HG03565 (cell line): ENCODE data around the gene PSMG4.

Experiments
- ATAC-seq: cut with Tn5 transposase; IDR thresholded peaks from one replicate; pipeline ENCODE4 v1.9.1; 2021; ENCODE audit warnings: mild to moderate bottlenecking, moderate library complexity; ENCODE audit not compliant: unreplicated experiment

PSMG4 gene

GRCh38 chr6:3287976-3288707, 29.4 kb downstream of the PSMG4 start:
- ATAC-seq = no peak

GRCh38 chr6:3288711-3289663, 30.2 kb downstream of the PSMG4 start:
- no peak for ATAC-seq

GRCh38 chr6:3289664-3290055, 30.9 kb downstream of the PSMG4 start:
- ATAC-seq = no peak

- no peak for ATAC-seq
These were observed 31.6 kb downstream of the PSMG4 start for GRCh38 chr6:3290149-3290930.

GRCh38 chr6:3290931-3291211, 32.1 kb downstream of the PSMG4 start:
- ATAC-seq = no peak

- no peak for ATAC-seq
These were observed 32.6 kb downstream of the PSMG4 start for GRCh38 chr6:3291346-3291745.

- ATAC-seq = no peak
These were observed 33.2 kb downstream of the PSMG4 start for GRCh38 chr6:3291987-3292386.

GRCh38 chr6:3292431-3293197, 33.9 kb downstream of the PSMG4 start:
- no peak for ATAC-seq

- ATAC-seq = no peak
These were observed 34.8 kb downstream of the PSMG4 start for GRCh38 chr6:3293271-3294155.

- no peak for ATAC-seq
These were observed 35.6 kb downstream of the PSMG4 start for GRCh38 chr6:3294396-3294795.

GRCh38 chr6:3294921-3295871, 36.4 kb downstream of the PSMG4 start:
- ATAC-seq = no peak

- ATAC-seq = no peak
These were observed 37.3 kb downstream of the PSMG4 start for GRCh38 chr6:3296078-3296477.

GRCh38 chr6:3296537-3296936, 37.8 kb downstream of the PSMG4 start:
- no peak for ATAC-seq

- ATAC-seq = no peak
These were observed 38.3 kb downstream of the PSMG4 start for GRCh38 chr6:3297006-3297405.

GRCh38 chr6:3297909-3298308, 39.2 kb downstream of the PSMG4 start:
- no peak for ATAC-seq

GRCh38 chr6:3299221-3299620, 40.5 kb downstream of the PSMG4 start:
- no peak for ATAC-seq

- ATAC-seq = no peak
These were observed 42.8 kb downstream of the PSMG4 start for GRCh38 chr6:3301506-3301905.

- no peak for ATAC-seq
These were observed 45.2 kb downstream of the PSMG4 start for GRCh38 chr6:3303795-3304411.
